ENCODE results near the gene POFUT2.

GRCh38 chr21:45248893-45249381 is 38.8 kb downstream of the POFUT2 start:
- TF ChIP-seq CTCF (IDR thresholded peaks at IDR 0.05 in 4 of 5, conservative IDR thresholded peaks at IDR 0.05 in 1 of 5) (no peak), POLR2A (IDR thresholded peaks at IDR 0.05) (no peak)

Data from gastrocnemius medialis (tissue), 4 donors.